ENCODE measurements around the gene CAPN13.

CAPN13 gene

GRCh38 chr2:30678410-30679137 is 128.7 kb downstream of the CAPN13 start:
- TF ChIP-seq, protein P1, sequence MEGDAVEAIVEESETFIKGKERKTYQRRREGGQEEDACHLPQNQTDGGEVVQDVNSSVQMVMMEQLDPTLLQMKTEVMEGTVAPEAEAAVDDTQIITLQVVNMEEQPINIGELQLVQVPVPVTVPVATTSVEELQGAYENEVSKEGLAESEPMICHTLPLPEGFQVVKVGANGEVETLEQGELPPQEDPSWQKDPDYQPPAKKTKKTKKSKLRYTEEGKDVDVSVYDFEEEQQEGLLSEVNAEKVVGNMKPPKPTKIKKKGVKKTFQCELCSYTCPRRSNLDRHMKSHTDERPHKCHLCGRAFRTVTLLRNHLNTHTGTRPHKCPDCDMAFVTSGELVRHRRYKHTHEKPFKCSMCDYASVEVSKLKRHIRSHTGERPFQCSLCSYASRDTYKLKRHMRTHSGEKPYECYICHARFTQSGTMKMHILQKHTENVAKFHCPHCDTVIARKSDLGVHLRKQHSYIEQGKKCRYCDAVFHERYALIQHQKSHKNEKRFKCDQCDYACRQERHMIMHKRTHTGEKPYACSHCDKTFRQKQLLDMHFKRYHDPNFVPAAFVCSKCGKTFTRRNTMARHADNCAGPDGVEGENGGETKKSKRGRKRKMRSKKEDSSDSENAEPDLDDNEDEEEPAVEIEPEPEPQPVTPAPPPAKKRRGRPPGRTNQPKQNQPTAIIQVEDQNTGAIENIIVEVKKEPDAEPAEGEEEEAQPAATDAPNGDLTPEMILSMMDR (IDR thresholded peaks at IDR 0.05): no peak

- TF ChIP-seq, protein P1 (IDR thresholded peaks at IDR 0.05): no peak
Observed at GRCh38 chr2:30677861-30678385, 129.3 kb downstream of the CAPN13 start.

GRCh38 chr2:30677231-30677630 is 130.0 kb downstream of the CAPN13 start:
- TF ChIP-seq, protein P1 (IDR thresholded peaks at IDR 0.05): no peak

DNA sequence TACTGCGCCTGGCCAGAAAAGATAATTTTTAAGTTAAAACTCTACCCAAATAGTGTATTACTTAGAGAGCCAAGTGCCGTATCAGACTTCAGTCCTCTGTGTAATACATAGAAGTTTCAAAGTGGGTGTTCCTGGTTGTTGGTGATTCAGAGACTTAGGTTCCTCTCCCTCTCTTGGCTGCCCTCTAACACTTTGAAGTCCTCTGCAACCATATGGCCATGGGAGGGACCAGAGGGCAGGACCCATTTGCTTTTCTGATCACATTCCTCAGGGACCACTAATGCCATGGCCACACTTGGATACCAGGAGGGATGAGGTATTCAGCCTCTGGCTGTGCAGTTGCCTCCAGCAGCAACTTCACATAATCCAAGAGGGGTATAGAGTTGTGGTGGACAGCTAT is 131.5 kb downstream of the CAPN13 start:
- TF ChIP-seq, protein P1 (IDR thresholded peaks at IDR 0.05): no peak

DNA sequence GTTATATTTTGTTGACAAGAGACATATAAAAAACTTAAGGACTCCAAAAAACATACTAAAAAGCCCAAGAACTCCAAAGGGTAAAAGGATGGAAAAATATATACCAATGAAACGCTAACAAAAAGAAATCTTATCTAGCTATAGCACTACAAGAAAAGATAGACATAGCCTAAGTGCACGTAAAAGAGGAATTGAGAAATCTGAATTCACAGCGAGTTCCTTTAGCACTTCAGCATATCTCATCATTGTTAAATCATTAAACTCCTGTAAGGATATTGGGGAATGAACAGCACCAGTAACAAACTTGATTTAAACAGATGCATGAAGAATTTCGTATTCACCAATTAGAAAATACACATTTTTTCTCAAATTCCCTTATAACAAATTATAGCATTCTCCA is 134.1 kb downstream of the CAPN13 start:
- TF ChIP-seq, protein P1 (IDR thresholded peaks at IDR 0.05): no peak

Measured in LNCAP (cell line).